ENCODE measurements around the gene OR6S1. TPM values are rescaled to one million over a fixed set of nuclear protein-coding genes. Genes with fewer than 3 reads are reported as not detected.

Gene OR6S1
- total RNA-seq, 4 donors from 2014 or later: not detected

GRCh38 chr14:20686386-20687143 is 45.1 kb upstream of the OR6S1 start:
- H3K36me3 ChIP-seq: no peaks in the 10 kb centered on the region
- H3K27ac ChIP-seq: no peak overlapping the region
- no peaks in the 10 kb centered on the region for H3K27me3 ChIP-seq
- H3K9me3 ChIP-seq: no peaks in the 10 kb centered on the region
- H3K4me3 ChIP-seq: peak overlapping the region in 1 of 2 donors; percentile 79
- TF ChIP-seq POLR2A (IDR thresholded peaks at IDR 0.05) (no peak), CTCF (IDR thresholded peaks at IDR 0.05) (no peak)
- no peak for DNase-seq
- intact Hi-C loops (cut with DNase I; ENCODE audit: low total_unique reads): no loop called here
- H3K4me1 ChIP-seq: no peaks in the 10 kb centered on the region

DNA sequence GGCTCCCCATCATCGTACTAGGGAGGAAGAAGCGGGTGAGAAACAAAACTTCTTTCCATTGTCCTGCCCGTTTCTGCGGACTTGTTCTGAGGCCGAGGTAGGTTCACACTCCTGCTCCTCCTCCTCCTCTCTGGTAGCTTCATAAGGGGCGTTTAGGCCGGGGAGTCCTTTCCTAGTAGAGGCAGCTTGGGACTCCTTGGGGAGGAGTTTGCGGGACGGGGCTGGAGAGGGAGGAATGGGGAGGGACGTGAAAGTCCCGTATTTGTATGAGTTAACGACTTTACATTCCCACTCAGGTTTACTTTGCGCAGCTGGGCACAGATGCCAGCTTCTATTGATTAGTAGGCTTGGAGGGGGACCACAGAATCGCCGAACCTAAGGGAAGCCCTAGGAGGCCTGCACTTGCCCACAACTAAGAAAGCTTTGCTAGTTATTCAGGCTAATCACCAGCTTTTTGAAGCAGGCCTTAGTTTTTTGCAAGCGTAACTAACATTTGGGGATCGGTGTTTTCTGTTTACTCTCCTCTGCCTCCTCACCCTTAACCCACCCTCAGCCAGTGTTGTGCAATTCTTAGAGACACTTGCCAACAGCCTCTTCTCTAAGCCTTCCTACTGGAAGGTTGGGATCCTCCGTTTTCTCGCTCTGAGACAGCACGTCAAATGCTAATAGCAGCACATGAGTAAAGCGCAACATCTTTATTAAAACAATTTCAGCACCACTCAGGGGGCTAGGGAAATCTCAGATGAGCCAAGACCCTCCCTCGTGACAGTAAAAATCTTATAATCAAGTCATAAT is 43.4 kb upstream of the OR6S1 start:
- Histone ChIP-seq H3K9me3 (no peaks in the 10 kb centered on the region), H3K27me3 (no peaks in the 10 kb centered on the region), H3K27ac (peak overlapping the region; percentile 100), H3K4me1 (no peaks in the 10 kb centered on the region), H3K4me3 (peak overlapping the region; percentile 79 to 98), H3K36me3 (no peaks in the 10 kb centered on the region)
- intact Hi-C loops (cut with DNase I; ENCODE audit: low total_unique reads): no loop called here
- TF ChIP-seq CTCF (IDR thresholded peaks at IDR 0.05) (no peak), POLR2A (IDR thresholded peaks at IDR 0.05) (no peak)
- DNase-seq: peak; percentile 62 to 80

DNA sequence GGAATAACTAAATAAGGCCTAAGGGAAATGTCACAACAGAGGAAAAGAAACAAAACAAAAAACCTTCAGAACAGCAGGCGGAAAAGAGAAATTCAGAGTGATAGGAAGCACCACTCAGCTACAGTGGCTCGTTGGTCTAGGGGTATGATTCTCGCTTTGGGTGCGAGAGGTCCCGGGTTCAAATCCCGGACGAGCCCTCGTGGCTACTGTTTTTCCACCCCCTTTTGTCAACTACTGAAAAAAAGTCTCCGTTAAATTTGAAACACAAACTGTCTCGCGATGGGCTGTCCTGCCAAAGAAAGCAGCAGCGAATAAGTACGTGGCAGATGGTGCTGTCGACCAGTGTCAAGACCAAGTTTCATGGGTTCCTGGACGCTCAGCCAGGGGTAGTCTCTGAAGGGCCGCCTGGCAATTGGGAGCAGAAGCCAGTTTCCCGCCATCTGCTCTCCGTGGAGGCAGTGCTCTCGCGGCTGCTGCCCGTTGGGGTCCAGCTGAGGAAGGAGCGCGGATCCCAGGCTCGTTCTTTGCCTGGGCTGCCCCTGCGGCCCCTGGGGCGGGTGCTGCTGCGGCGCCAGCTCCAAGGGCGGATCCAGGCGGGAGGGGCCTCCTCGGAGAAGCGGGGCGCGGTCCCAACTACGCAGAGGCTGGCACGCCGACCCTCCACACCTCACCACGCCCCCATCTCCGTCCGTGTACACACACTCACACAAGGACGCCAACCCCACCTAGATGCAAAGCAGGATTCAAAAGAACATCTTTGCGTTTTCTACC is 42.6 kb upstream of the OR6S1 start, which contains the start of gene RNASE4:
Gene RNASE4 (plus strand): TSS at position 670 of the 771 bp plus-strand sequence. CDS start 14,812 bp downstream, outside the sequence.
- DNase-seq: peak; percentile 85 to 90
- intact Hi-C loops (cut with DNase I; ENCODE audit: low total_unique reads): loop anchor here (2.0 kb wide), 1 partner anchor 69 kb away; no protein-coding TSS in a partner anchor
- Histone ChIP-seq H3K27me3 (no peaks in the 10 kb centered on the region), H3K9me3 (no peaks in the 10 kb centered on the region), H3K4me3 (peak within 1 kb of the TSS; percentile 79 to 98), H3K27ac (peak within 1 kb of the TSS; percentile 100), H3K36me3 (no peaks in the 10 kb centered on the region), H3K4me1 (no peaks in the 10 kb centered on the region)
- peak in 1 of 4 experiments; percentile 9 for TF ChIP-seq CTCF (IDR thresholded peaks at IDR 0.05)
- TF ChIP-seq POLR2A (IDR thresholded peaks at IDR 0.05): peak; percentile 53 to 73

DNA sequence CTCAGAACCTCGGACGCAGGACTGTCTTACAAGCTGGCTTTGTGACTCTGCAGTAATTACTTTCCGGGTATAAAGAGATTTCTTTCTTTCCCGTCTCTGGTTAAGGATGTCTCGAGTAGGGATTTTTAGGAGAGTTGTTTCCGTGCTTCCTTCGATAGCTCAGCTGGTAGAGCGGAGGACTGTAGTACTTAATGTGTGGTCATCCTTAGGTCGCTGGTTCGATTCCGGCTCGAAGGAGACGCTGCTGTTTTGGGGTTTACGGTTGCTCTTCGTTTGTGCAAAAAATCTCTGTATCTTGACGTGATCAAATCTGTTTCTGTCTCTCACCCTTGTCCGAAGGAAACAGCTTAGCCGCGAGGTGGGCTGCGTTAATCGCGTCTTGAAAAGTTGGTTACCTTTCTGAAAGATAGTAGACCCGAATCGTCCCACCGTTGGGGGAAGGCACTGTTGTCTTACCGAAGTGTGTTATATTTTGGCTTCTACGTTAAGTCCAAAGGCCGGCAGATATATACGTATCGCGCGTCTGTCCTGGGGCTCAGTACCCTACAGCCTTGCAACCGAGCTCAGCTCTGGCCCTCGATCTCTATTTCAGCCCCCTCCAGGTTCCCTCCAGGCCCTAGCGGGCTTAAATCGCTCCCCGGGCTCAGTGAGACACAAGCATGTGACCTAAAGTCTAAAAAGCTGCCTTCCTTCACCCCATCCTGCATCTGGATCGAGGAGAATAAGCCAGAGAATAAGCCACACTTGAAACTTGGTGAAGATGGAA is 41.8 kb upstream of the OR6S1 start:
- Histone ChIP-seq H3K36me3 (no peaks in the 10 kb centered on the region), H3K4me3 (peak overlapping the region; percentile 79 to 98), H3K9me3 (no peaks in the 10 kb centered on the region), H3K27ac (peak overlapping the region; percentile 100), H3K27me3 (no peaks in the 10 kb centered on the region), H3K4me1 (no peaks in the 10 kb centered on the region)
- DNase-seq: peak; percentile 80 to 83
- no peak for TF ChIP-seq POLR2A (IDR thresholded peaks at IDR 0.05)
- TF ChIP-seq CTCF (IDR thresholded peaks at IDR 0.05): peak in 1 of 4 experiments; percentile 19
- intact Hi-C loops (cut with DNase I; ENCODE audit: low total_unique reads): loop anchor here (2.0 kb wide), 1 partner anchor 69 kb away; no protein-coding TSS in a partner anchor
